Measurements from ENCODE around the gene CCDC188. TPM values are rescaled to one million over a fixed set of nuclear protein-coding genes. Genes with fewer than 3 reads are reported as not detected.

The CCDC188 gene
- total and polyA plus RNA-seq, 2 of the 13 experiments (the other 11 are each of a cell fraction or from before 2014, with no cell fraction given), result not detected

- TF ChIP-seq, protein P1, sequence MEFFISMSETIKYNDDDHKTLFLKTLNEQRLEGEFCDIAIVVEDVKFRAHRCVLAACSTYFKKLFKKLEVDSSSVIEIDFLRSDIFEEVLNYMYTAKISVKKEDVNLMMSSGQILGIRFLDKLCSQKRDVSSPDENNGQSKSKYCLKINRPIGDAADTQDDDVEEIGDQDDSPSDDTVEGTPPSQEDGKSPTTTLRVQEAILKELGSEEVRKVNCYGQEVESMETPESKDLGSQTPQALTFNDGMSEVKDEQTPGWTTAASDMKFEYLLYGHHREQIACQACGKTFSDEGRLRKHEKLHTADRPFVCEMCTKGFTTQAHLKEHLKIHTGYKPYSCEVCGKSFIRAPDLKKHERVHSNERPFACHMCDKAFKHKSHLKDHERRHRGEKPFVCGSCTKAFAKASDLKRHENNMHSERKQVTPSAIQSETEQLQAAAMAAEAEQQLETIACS (CRISPR knock-in tag; IDR thresholded peaks at IDR 0.05), result no peak
- TF ChIP-seq, protein P2, sequence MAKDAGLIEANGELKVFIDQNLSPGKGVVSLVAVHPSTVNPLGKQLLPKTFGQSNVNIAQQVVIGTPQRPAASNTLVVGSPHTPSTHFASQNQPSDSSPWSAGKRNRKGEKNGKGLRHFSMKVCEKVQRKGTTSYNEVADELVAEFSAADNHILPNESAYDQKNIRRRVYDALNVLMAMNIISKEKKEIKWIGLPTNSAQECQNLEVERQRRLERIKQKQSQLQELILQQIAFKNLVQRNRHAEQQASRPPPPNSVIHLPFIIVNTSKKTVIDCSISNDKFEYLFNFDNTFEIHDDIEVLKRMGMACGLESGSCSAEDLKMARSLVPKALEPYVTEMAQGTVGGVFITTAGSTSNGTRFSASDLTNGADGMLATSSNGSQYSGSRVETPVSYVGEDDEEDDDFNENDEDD (CRISPR knock-in tag; IDR thresholded peaks at IDR 0.05; ENCODE audit: borderline replicate concordance), result no peak
- TF ChIP-seq MAFG (CRISPR knock-in tag; IDR thresholded peaks at IDR 0.05), result no peak
- TF ChIP-seq ZNF547 (CRISPR knock-in tag; IDR thresholded peaks at IDR 0.05), result no peak
- TF ChIP-seq ZNF557 (CRISPR knock-in tag; IDR thresholded peaks at IDR 0.05), result no peak
- TF ChIP-seq, protein P3, sequence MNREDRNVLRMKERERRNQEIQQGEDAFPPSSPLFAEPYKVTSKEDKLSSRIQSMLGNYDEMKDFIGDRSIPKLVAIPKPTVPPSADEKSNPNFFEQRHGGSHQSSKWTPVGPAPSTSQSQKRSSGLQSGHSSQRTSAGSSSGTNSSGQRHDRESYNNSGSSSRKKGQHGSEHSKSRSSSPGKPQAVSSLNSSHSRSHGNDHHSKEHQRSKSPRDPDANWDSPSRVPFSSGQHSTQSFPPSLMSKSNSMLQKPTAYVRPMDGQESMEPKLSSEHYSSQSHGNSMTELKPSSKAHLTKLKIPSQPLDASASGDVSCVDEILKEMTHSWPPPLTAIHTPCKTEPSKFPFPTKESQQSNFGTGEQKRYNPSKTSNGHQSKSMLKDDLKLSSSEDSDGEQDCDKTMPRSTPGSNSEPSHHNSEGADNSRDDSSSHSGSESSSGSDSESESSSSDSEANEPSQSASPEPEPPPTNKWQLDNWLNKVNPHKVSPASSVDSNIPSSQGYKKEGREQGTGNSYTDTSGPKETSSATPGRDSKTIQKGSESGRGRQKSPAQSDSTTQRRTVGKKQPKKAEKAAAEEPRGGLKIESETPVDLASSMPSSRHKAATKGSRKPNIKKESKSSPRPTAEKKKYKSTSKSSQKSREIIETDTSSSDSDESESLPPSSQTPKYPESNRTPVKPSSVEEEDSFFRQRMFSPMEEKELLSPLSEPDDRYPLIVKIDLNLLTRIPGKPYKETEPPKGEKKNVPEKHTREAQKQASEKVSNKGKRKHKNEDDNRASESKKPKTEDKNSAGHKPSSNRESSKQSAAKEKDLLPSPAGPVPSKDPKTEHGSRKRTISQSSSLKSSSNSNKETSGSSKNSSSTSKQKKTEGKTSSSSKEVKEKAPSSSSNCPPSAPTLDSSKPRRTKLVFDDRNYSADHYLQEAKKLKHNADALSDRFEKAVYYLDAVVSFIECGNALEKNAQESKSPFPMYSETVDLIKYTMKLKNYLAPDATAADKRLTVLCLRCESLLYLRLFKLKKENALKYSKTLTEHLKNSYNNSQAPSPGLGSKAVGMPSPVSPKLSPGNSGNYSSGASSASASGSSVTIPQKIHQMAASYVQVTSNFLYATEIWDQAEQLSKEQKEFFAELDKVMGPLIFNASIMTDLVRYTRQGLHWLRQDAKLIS (CRISPR knock-in tag; IDR thresholded peaks at IDR 0.05), result no peak
- no peak for TF ChIP-seq ZNF253 (CRISPR knock-in tag; IDR thresholded peaks at IDR 0.05; ENCODE audit: borderline replicate concordance)
- TF ChIP-seq MLXIP (CRISPR knock-in tag; IDR thresholded peaks at IDR 0.05; ENCODE audit: borderline replicate concordance), result no peak
- TF ChIP-seq NR2F6 (IDR thresholded peaks at IDR 0.05), result no peak
- no peak for TF ChIP-seq NR2F6 (CRISPR knock-in tag; IDR thresholded peaks at IDR 0.05)
- TF ChIP-seq GTF3A (CRISPR knock-in tag; conservative IDR thresholded peaks at IDR 0.05), result no peak
- no peak for TF ChIP-seq ZNF501 (CRISPR knock-in tag; IDR thresholded peaks at IDR 0.05)
- no peak for TF ChIP-seq MEIS1 (CRISPR knock-in tag; IDR thresholded peaks at IDR 0.05; ENCODE audit: borderline replicate concordance)
- no peak for TF ChIP-seq ZNF230 (CRISPR knock-in tag; IDR thresholded peaks at IDR 0.05)
Observed at GRCh38 chr22:20172141-20172613, 21.3 kb upstream of the CCDC188 start (continued).
